ENCODE results near the gene POU4F1.
A peak's percentile ranks its signal among the peaks of the same experiment; 100 is the strongest.
"Not testable (repeated sequence)": the region's sequence is repeated elsewhere in the genome, so short reads cannot be mapped to it uniquely, and the experiment has no call there.

Gene POU4F1
- 0 to 0.19 (median 0.09) reads per million in 3 donors for total RNA-seq

DNA sequence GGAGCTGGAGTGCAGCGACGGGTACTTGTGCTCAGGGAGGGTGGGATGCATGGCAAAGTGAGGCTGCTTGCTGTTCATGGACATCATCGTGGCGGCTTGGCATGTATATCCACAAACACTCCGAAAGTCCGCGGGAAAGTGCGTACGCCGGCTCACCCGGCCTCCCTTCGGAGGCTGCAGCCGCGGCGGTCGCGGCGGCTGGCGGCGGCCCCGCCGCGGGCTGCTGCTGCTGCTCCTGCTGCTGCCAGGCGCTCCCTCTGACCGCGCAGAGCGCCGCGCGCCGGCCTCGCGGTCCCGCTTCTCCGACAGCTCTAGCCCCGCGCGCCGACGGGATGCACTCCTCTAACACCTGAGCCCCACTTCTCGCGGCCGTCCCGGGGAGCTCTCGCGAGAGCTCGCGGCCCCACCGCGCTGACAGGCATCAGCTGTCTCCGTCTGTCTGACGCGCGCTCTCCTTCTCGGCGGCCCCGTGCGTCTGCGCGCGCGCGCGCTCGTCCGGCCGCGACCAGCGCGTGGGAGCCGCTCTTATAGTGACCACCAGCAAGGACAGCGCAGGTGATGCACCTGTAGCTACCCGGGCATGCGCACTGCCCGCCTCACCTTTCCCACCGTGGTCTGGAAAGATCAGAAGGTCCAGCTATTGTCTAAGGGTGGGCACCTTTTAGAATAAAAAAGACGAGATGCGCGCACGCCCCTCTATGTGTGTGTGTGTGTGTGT is at the start of gene POU4F1:
TSS of gene POU4F1 (minus strand) at position 313 of the 718 bp plus-strand sequence. CDS start at position 87, 226 bp downstream.
- peaks cover 46% of the 10 kb centered on the region for H3K4me1 ChIP-seq (ENCODE audit: control insufficient read depth, insufficient read depth, low read length, poor library complexity, severe bottlenecking)
- no peaks in the 10 kb centered on the region for H3K9me3 ChIP-seq (ENCODE audit: control insufficient read depth, low read length)
- DNase-seq, result peak; percentile 26 to 45 (median 32)
- H3K36me3 ChIP-seq (ENCODE audit: control insufficient read depth, insufficient read depth, low read length), result no peaks in the 10 kb centered on the region
- H3K27ac ChIP-seq (ENCODE audit: insufficient read depth, low read length, poor library complexity, severe bottlenecking), result no peak within 1 kb of the TSS
- peaks cover 84% of the 10 kb centered on the region for H3K27me3 ChIP-seq (replicated peaks; ENCODE audit: control insufficient read depth, insufficient read depth, low read length, poor library complexity, severe bottlenecking)
- H3K4me3 ChIP-seq (ENCODE audit: insufficient read depth, low read depth, low read length, poor library complexity, severe bottlenecking), result peak within 1 kb of the TSS; percentile 31

DNA sequence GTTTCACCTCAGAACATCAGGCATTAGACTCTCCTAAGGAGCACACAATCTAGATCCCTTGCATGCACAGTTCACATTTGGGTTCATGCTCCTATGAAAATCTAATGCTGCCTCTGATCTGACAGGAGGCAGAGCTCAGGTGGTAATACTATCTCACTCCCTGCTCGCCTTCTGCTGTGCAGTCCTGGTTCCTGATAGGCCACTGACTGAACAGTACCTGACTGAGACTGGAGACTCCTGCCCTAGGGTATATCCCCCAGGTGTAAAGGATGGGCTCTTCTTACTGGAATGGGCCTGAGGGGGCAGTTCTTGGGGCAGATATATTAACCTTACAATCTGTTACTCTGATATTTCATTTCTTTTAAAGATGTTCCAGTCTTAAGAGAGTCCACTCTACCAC is 49.3 kb upstream of the POU4F1 start:
- Histone ChIP-seq H3K4me1 (ENCODE audit: control insufficient read depth, insufficient read depth, low read length, poor library complexity, severe bottlenecking) (peaks cover 10% of the 10 kb centered on the region), H3K27me3 (replicated peaks; ENCODE audit: control insufficient read depth, insufficient read depth, low read length, poor library complexity, severe bottlenecking) (no peaks in the 10 kb centered on the region), H3K27ac (ENCODE audit: insufficient read depth, low read length, poor library complexity, severe bottlenecking) (no peak overlapping the region), H3K4me3 (ENCODE audit: insufficient read depth, low read depth, low read length, poor library complexity, severe bottlenecking) (no peak overlapping the region), H3K36me3 (ENCODE audit: control insufficient read depth, insufficient read depth, low read length) (no peaks in the 10 kb centered on the region), H3K9me3 (ENCODE audit: control insufficient read depth, low read length) (no peaks in the 10 kb centered on the region)
- no peak for DNase-seq

DNA sequence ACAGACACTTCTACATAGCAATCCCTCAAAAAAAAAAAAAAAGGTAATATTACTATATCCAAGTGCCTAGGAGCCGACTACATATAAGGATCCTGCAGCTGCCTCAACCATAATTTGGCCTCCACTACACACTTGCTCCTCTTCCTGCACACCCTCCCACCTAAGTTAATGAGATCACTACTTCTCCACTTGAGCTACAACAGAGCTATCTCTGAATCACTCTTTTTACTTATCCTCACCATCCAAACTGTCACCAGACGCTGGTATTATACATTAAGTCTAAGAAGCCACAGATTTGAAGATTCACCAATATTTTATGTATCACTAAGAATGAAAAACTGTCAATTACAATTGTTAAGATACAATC is 47.3 kb upstream of the POU4F1 start:
- H3K27ac ChIP-seq (ENCODE audit: insufficient read depth, low read length, poor library complexity, severe bottlenecking), result no peak overlapping the region
- H3K4me1 ChIP-seq (ENCODE audit: control insufficient read depth, insufficient read depth, low read length, poor library complexity, severe bottlenecking), result peaks cover 7% of the 10 kb centered on the region
- no peaks in the 10 kb centered on the region for H3K36me3 ChIP-seq (ENCODE audit: control insufficient read depth, insufficient read depth, low read length)
- H3K9me3 ChIP-seq (ENCODE audit: control insufficient read depth, low read length), result no peaks in the 10 kb centered on the region
- no peaks in the 10 kb centered on the region for H3K27me3 ChIP-seq (replicated peaks; ENCODE audit: control insufficient read depth, insufficient read depth, low read length, poor library complexity, severe bottlenecking)
- no peak for DNase-seq
- no peak overlapping the region for H3K4me3 ChIP-seq (ENCODE audit: insufficient read depth, low read depth, low read length, poor library complexity, severe bottlenecking)

GRCh38 chr13:78649997-78650716 is 46.8 kb upstream of the POU4F1 start:
- H3K4me3 ChIP-seq (ENCODE audit: insufficient read depth, low read depth, low read length, poor library complexity, severe bottlenecking), result no peak overlapping the region
- H3K27me3 ChIP-seq (replicated peaks; ENCODE audit: control insufficient read depth, insufficient read depth, low read length, poor library complexity, severe bottlenecking), result no peaks in the 10 kb centered on the region
- DNase-seq, result no peak

DNA sequence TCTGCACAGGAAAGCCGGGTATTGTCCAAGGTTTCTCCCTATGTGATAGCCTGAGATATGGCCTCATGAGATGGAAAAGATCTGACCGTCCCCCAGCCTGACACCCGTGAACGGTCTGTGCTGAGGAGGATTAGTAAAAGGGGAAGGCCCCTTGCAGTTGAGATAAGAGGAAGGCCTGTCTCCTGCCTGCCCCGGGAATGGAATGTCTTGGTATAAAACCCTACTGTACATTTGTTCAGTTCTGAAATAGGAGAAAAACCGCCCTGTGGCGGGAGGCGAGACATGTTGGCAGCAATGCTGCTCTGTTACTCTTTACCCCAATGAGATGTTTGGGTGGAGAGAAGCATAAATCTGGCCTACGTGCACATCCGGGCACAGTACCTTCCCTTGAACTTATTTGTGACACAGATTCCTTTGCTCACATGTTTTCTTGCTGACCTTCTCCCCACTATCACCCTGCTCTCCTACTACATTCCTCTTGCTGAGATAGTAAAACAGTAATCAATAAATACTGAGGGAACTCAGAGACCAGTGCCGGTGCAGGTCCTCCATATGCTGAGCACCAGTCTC is 43.8 kb upstream of the POU4F1 start:
- peaks cover 20% of the 10 kb centered on the region for H3K36me3 ChIP-seq (ENCODE audit: control insufficient read depth, insufficient read depth, low read length)
- not testable (repeated sequence) for H3K4me1 ChIP-seq (ENCODE audit: control insufficient read depth, insufficient read depth, low read length, poor library complexity, severe bottlenecking); H3K4me3 ChIP-seq (ENCODE audit: insufficient read depth, low read depth, low read length, poor library complexity, severe bottlenecking); H3K27me3 ChIP-seq (replicated peaks; ENCODE audit: control insufficient read depth, insufficient read depth, low read length, poor library complexity, severe bottlenecking); H3K27ac ChIP-seq (ENCODE audit: insufficient read depth, low read length, poor library complexity, severe bottlenecking); H3K9me3 ChIP-seq (ENCODE audit: control insufficient read depth, low read length); DNase-seq

More at GRCh38 chr13:78649997-78650716, 46.8 kb upstream of the POU4F1 start:
- Histone ChIP-seq H3K27ac (ENCODE audit: insufficient read depth, low read length, poor library complexity, severe bottlenecking) (no peak overlapping the region), H3K9me3 (ENCODE audit: control insufficient read depth, low read length) (no peaks in the 10 kb centered on the region), H3K4me1 (ENCODE audit: control insufficient read depth, insufficient read depth, low read length, poor library complexity, severe bottlenecking) (peaks cover 7% of the 10 kb centered on the region), H3K36me3 (ENCODE audit: control insufficient read depth, insufficient read depth, low read length) (peaks cover 3% of the 10 kb centered on the region)

DNA sequence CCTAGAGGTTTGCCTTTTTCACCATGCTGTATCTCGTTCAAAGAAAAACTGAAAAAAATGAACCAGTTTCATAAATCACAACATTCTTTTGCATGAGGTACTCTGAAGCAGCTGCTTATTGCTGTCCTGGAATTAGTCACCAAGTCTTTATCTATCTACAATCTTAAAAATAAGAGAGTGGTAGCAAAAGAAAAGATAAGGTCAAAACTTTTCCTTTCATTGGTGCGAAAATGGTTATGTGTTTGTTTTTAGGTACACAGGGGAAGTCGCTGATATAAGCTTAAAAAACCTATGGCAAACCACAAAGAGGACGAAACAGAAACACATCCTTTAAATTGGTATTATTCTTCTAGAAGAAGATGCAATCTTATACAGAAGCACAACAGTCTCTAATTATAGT is 34.9 kb upstream of the POU4F1 start:
- H3K4me1 ChIP-seq (ENCODE audit: control insufficient read depth, insufficient read depth, low read length, poor library complexity, severe bottlenecking), result no peaks in the 10 kb centered on the region
- no peaks in the 10 kb centered on the region for H3K9me3 ChIP-seq (ENCODE audit: control insufficient read depth, low read length)
- DNase-seq, result no peak
- H3K36me3 ChIP-seq (ENCODE audit: control insufficient read depth, insufficient read depth, low read length), result peaks cover 41% of the 10 kb centered on the region
- no peaks in the 10 kb centered on the region for H3K27me3 ChIP-seq (replicated peaks; ENCODE audit: control insufficient read depth, insufficient read depth, low read length, poor library complexity, severe bottlenecking)
- no peak overlapping the region for H3K4me3 ChIP-seq (ENCODE audit: insufficient read depth, low read depth, low read length, poor library complexity, severe bottlenecking)
- H3K27ac ChIP-seq (ENCODE audit: insufficient read depth, low read length, poor library complexity, severe bottlenecking), result no peak overlapping the region

DNA sequence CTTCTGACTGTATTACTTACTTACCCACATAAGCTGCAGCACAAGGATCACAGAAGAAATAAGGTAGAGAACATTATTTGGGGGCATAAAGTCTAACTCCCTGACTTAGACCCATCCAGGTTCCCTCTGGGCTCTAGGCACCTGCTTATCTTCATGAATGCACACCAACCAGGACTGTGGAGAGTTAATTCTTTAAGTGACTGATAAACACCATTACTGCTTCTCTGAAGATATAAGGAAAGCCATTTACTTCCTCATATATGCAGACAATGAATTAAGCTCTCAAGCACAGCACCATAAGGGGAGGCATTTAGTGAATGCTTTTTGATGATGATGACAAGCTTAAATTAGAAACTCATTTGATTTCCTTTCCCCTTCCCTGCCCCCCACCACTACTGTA is 33.1 kb upstream of the POU4F1 start:
- no peaks in the 10 kb centered on the region for H3K27me3 ChIP-seq (replicated peaks; ENCODE audit: control insufficient read depth, insufficient read depth, low read length, poor library complexity, severe bottlenecking)
- peaks cover 51% of the 10 kb centered on the region for H3K36me3 ChIP-seq (ENCODE audit: control insufficient read depth, insufficient read depth, low read length)
- DNase-seq, result no peak
- H3K9me3 ChIP-seq (ENCODE audit: control insufficient read depth, low read length), result no peaks in the 10 kb centered on the region
- H3K27ac ChIP-seq (ENCODE audit: insufficient read depth, low read length, poor library complexity, severe bottlenecking), result no peak overlapping the region
- no peaks in the 10 kb centered on the region for H3K4me1 ChIP-seq (ENCODE audit: control insufficient read depth, insufficient read depth, low read length, poor library complexity, severe bottlenecking)
- H3K4me3 ChIP-seq (ENCODE audit: insufficient read depth, low read depth, low read length, poor library complexity, severe bottlenecking), result no peak overlapping the region

DNA sequence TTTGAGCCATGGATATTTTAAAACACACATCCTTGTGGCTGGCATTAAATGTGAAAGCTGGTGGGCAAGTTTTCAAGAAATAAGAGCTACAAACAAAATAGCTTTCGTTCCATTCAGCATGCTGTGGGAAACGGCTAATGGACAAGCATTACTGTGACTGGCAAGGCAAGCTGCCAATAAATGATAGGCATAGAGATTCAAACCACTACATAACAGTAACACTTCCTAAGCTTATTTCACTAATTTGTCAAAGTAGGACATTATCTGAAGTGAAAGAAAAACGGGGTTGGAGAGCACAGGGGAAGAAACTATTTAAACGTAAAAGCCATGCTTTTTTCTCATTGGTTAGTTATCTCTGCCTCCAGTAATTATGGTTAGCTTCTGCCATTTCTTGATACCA is 29.6 kb upstream of the POU4F1 start:
- no peak overlapping the region for H3K27ac ChIP-seq (ENCODE audit: insufficient read depth, low read length, poor library complexity, severe bottlenecking)
- H3K9me3 ChIP-seq (ENCODE audit: control insufficient read depth, low read length), result no peaks in the 10 kb centered on the region
- peaks cover 40% of the 10 kb centered on the region for H3K36me3 ChIP-seq (ENCODE audit: control insufficient read depth, insufficient read depth, low read length)
- H3K4me3 ChIP-seq (ENCODE audit: insufficient read depth, low read depth, low read length, poor library complexity, severe bottlenecking), result no peak overlapping the region
- no peak for DNase-seq
- no peaks in the 10 kb centered on the region for H3K4me1 ChIP-seq (ENCODE audit: control insufficient read depth, insufficient read depth, low read length, poor library complexity, severe bottlenecking)
- H3K27me3 ChIP-seq (replicated peaks; ENCODE audit: control insufficient read depth, insufficient read depth, low read length, poor library complexity, severe bottlenecking), result no peaks in the 10 kb centered on the region

GRCh38 chr13:78631077-78631476 is 27.7 kb upstream of the POU4F1 start:
- Histone ChIP-seq H3K27ac (ENCODE audit: insufficient read depth, low read length, poor library complexity, severe bottlenecking) (no peak overlapping the region), H3K4me1 (ENCODE audit: control insufficient read depth, insufficient read depth, low read length, poor library complexity, severe bottlenecking) (no peaks in the 10 kb centered on the region), H3K4me3 (ENCODE audit: insufficient read depth, low read depth, low read length, poor library complexity, severe bottlenecking) (no peak overlapping the region), H3K36me3 (ENCODE audit: control insufficient read depth, insufficient read depth, low read length) (peaks cover 38% of the 10 kb centered on the region), H3K9me3 (ENCODE audit: control insufficient read depth, low read length) (no peaks in the 10 kb centered on the region), H3K27me3 (replicated peaks; ENCODE audit: control insufficient read depth, insufficient read depth, low read length, poor library complexity, severe bottlenecking) (no peaks in the 10 kb centered on the region)
- no peak for DNase-seq

- DNase-seq, result no peak
- no peaks in the 10 kb centered on the region for H3K27me3 ChIP-seq (replicated peaks; ENCODE audit: control insufficient read depth, insufficient read depth, low read length, poor library complexity, severe bottlenecking)
- H3K4me3 ChIP-seq (ENCODE audit: insufficient read depth, low read depth, low read length, poor library complexity, severe bottlenecking), result no peak overlapping the region
- peaks cover 38% of the 10 kb centered on the region for H3K36me3 ChIP-seq (ENCODE audit: control insufficient read depth, insufficient read depth, low read length)
- no peaks in the 10 kb centered on the region for H3K4me1 ChIP-seq (ENCODE audit: control insufficient read depth, insufficient read depth, low read length, poor library complexity, severe bottlenecking)
- no peak overlapping the region for H3K27ac ChIP-seq (ENCODE audit: insufficient read depth, low read length, poor library complexity, severe bottlenecking)
- H3K9me3 ChIP-seq (ENCODE audit: control insufficient read depth, low read length), result no peaks in the 10 kb centered on the region
Measured at GRCh38 chr13:78630511-78630910, 27.2 kb upstream of the POU4F1 start.

All from effector memory CD4-positive, alpha-beta T cell (primary cell).